ENCODE data around the gene WDR48.

WDR48 gene

GRCh38 chr3:39095778-39096177 is 44.0 kb downstream of the WDR48 start:
- FAIRE-seq = no peak
- TF ChIP-seq POLR2A (IDR thresholded peaks at IDR 0.05; ENCODE audit: low read depth, low read length) = no peak
- TF ChIP-seq POLR2AphosphoS5 (IDR thresholded peaks at IDR 0.05; ENCODE audit: low read depth, low read length) = no peak
- TF ChIP-seq TAF1 (IDR thresholded peaks at IDR 0.05; ENCODE audit: borderline replicate concordance, low read depth, low read length) = no peak
- DNase-seq (ENCODE audit: insufficient read length) = no peak

GRCh38 chr3:39096775-39097174 is 45.0 kb downstream of the WDR48 start:
- TF ChIP-seq TAF1 (IDR thresholded peaks at IDR 0.05; ENCODE audit: borderline replicate concordance, low read depth, low read length) (no peak), POLR2A (IDR thresholded peaks at IDR 0.05; ENCODE audit: low read depth, low read length) (no peak), POLR2AphosphoS5 (IDR thresholded peaks at IDR 0.05; ENCODE audit: low read depth, low read length) (no peak)
- FAIRE-seq (no peak), DNase-seq (ENCODE audit: insufficient read length) (no peak)

DNA sequence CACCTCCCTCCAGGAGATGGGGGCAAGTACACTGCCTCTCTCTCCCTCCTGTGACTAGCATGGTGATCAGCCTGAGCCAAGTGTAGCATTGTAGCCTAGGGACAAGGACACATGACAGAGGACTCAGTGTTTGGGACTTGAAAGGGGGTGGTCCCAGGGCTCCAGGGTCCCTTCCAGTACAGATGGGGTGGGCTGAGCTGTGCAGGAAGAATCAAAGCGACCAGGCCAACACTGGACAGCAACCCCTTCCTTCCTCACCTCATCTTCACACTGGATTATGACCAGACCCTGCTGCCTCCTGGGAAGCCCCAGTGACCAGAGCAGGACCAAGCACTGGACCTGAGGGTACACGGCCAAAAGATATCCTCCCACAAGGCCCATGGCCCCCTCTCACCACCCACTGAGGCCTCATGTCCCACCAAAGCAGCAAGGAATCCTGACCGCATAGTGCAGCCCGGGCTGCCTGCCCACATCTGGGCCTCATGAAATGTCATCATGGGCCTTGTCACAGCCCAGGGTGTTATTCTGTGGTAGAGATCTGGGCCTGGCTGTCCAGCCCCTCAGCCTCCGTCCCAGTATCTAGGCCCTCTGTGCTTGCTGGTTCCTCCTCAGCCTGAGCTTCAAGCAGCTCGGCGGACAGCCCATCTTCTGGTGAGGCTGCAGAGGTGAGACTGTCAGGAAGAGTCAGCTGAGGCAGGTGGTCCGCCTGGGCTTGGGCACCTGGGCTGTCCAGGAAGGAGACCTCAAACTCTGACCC is 46.1 kb downstream of the WDR48 start:
- DNase-seq (ENCODE audit: insufficient read length) (no peak), FAIRE-seq (no peak)
- TF ChIP-seq POLR2AphosphoS5 (IDR thresholded peaks at IDR 0.05; ENCODE audit: low read depth, low read length) = no peak
- no peak for TF ChIP-seq POLR2A (IDR thresholded peaks at IDR 0.05; ENCODE audit: low read depth, low read length)
- no peak for TF ChIP-seq TAF1 (IDR thresholded peaks at IDR 0.05; ENCODE audit: borderline replicate concordance, low read depth, low read length)

DNA sequence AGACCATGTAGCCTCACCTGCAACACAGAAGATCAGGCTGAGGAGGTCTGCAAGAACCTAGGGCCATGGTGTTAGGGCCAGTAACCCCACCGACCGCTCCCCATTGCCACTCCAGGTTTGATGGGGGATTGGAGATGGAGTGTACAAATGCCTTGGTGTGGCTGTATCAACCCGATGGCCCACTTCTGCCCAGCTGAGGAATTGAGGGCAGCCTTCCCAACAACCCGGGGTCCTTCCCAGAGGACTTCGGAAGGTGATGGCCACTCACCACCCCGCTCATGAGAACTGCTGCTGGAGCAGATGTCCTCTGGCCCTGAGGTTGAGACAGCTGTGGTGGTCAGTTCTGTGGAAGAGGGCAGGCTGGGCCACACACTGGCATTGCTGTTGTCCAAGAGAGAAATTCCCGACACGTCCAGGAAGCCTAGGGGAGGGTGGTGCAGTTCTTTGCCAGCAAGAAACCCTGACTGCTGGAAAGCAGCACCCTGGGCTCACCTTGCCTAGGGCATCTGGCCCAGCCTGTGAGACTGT is 46.7 kb downstream of the WDR48 start:
- FAIRE-seq = no peak
- DNase-seq (ENCODE audit: insufficient read length) = no peak
- no peak for TF ChIP-seq POLR2A (IDR thresholded peaks at IDR 0.05; ENCODE audit: low read depth, low read length)
- TF ChIP-seq TAF1 (IDR thresholded peaks at IDR 0.05; ENCODE audit: borderline replicate concordance, low read depth, low read length) = no peak
- no peak for TF ChIP-seq POLR2AphosphoS5 (IDR thresholded peaks at IDR 0.05; ENCODE audit: low read depth, low read length)

DNA sequence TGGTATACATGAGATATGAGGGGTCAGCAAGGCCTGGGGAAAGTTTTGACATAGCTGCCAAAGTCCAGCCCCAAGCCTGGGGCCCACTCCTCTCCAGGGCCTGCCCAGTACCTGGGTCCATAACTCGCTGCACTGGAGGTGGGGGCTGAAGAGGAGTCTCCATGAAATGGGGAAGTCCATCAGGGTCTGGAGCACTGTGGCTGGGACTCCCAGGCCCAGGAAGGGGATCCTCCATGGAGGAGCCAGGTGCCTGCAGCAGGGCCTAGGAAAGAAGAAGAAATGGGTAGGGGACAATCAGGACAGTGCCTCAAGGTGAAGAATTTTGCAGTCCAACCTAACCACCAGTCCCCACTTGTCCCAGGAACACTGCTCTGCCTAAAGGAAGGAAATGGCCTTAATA is 47.4 kb downstream of the WDR48 start:
- TF ChIP-seq POLR2AphosphoS5 (IDR thresholded peaks at IDR 0.05; ENCODE audit: low read depth, low read length) (no peak), POLR2A (IDR thresholded peaks at IDR 0.05; ENCODE audit: low read depth, low read length) (no peak), TAF1 (IDR thresholded peaks at IDR 0.05; ENCODE audit: borderline replicate concordance, low read depth, low read length) (no peak)

DNA sequence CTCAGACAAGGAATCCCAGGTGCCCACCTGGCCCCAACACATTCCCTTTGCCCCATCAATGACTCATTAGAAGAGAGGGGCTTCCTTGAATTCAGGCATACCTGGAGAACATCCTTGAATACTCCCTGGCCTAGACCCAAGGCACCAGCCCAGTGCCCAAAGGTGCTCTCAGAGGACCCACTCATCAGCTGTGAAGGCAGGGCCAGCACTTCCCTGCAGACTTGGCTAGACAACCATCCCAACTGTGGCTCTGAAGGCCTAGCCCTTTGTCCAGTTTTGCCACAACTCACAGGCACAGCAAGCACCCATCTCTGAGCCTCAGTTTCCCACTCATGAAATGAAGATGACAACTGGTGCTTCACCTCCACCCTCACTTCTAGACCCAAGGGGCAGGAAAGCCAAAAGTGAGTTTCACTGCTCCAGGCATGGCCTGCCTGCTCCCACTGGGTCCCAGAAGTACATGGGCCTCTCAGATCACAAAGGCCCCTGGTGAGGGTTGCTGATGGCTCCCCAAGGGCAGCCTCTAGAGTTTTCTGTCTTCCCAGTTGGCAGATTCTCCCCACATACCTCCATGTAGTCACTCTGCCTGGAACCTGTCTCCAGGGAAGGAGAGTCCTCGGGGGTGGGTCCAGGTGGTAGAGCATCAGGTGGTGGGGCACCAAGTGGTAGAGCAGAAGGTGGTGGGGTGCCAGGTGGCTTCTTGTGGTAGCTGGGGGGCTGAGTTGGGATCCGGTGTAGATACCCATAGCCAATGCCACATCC is 48.1 kb downstream of the WDR48 start:
- no peak for DNase-seq (ENCODE audit: insufficient read length)
- TF ChIP-seq TAF1 (IDR thresholded peaks at IDR 0.05; ENCODE audit: borderline replicate concordance, low read depth, low read length) = no peak
- TF ChIP-seq POLR2A (IDR thresholded peaks at IDR 0.05; ENCODE audit: low read depth, low read length) = no peak
- TF ChIP-seq POLR2AphosphoS5 (IDR thresholded peaks at IDR 0.05; ENCODE audit: low read depth, low read length) = no peak
- no peak for FAIRE-seq

More for the DNA sequence above, 47.4 kb downstream of the WDR48 start:
- DNase-seq (ENCODE audit: insufficient read length) = no peak
- FAIRE-seq = no peak

DNA sequence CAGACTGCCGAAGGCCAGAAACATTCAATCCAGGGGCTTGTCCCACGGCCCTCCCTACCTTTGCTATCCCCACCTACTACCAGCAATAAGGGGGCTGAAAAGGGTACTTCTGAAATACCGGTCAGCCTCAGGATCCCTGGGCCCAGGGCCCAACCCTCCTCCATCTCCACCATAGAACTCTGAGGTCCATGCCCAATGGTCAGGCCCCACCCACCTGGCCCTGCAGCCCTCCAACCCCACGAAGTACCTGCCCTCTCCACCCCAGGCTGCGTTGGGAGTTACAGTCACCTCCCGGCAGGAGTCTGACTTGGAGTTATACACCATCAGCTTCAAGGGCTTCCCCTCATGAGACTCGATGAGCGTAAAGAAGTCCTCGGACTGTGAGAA is 48.7 kb downstream of the WDR48 start:
- TF ChIP-seq POLR2A (IDR thresholded peaks at IDR 0.05; ENCODE audit: low read depth, low read length) (no peak), TAF1 (IDR thresholded peaks at IDR 0.05; ENCODE audit: borderline replicate concordance, low read depth, low read length) (no peak), POLR2AphosphoS5 (IDR thresholded peaks at IDR 0.05; ENCODE audit: low read depth, low read length) (no peak)
- no peak for DNase-seq (ENCODE audit: insufficient read length)
- no peak for FAIRE-seq

- DNase-seq (ENCODE audit: insufficient read length) (peak; percentile 79), FAIRE-seq (peak; percentile 83)
- TF ChIP-seq POLR2AphosphoS5 (IDR thresholded peaks at IDR 0.05; ENCODE audit: low read depth, low read length) = no peak
These were observed 49.3 kb downstream of the WDR48 start for GRCh38 chr3:39101022-39101689.

DNA sequence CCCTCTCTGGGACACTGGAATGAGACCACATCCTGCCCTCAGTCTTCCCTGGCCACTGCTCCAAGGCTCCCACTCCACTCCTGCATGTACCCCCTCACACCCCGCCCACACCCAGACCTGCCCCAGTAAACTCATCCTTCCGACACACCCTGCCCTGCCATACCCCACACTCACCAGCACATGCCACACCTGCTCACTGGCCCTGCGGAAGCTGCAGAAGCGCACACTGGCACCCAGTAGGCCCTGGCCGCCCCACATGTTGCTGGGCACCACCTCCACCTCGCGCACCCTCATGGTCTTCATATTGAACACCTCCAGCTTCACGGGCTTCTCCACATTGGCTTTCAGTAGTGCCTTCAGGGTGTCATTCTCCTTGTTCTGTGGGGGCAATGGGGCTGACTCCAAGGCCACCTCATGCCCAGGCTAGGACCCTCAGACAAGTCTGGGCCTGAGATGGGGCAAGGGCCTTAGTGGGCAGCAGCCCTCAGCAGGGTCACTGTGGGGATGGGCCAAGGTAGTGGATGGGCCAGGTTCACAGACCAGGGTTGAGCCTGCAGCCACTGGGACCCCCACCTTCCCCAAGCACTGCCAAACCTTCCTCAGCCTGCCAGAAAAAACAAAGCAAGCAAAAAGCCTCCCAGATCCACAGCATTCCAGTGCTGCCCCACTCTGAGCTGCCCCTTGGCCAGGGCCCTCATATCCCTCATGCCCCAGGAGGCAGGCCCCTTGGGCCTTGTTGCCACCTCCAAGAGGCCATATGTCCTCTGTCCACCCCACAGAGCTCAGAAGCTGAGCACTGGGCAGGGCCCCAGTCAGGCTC is 50.9 kb downstream of the WDR48 start:
- FAIRE-seq (no peak), DNase-seq (ENCODE audit: insufficient read length) (no peak)
- TF ChIP-seq TAF1 (IDR thresholded peaks at IDR 0.05; ENCODE audit: borderline replicate concordance, low read depth, low read length) (no peak), POLR2A (IDR thresholded peaks at IDR 0.05; ENCODE audit: low read depth, low read length) (no peak), POLR2AphosphoS5 (IDR thresholded peaks at IDR 0.05; ENCODE audit: low read depth, low read length) (no peak)

GRCh38 chr3:39103324-39103693 is 51.5 kb downstream of the WDR48 start:
- FAIRE-seq (no peak), DNase-seq (ENCODE audit: insufficient read length) (no peak)
- TF ChIP-seq POLR2A (IDR thresholded peaks at IDR 0.05; ENCODE audit: low read depth, low read length) (no peak), POLR2AphosphoS5 (IDR thresholded peaks at IDR 0.05; ENCODE audit: low read depth, low read length) (no peak), TAF1 (IDR thresholded peaks at IDR 0.05; ENCODE audit: borderline replicate concordance, low read depth, low read length) (no peak)
